H1 (cell line): ENCODE results near the gene SH3D19. TPM values are rescaled to one million over a fixed set of nuclear protein-coding genes. Genes with fewer than 3 reads are reported as not detected.

ENCODE experiments used
- CTCF ChIA-PET: fragments of 300-600 bp; sonication (Branson Sonifier 250); formaldehyde crosslinking; loops from one replicate; lab custom pipeline; 2021; ENCODE audit not compliant: partially characterized antibody; lab: Charles Lee
- POLR2A ChIA-PET: fragments of 300-600 bp; sonication (Branson Sonifier 250); formaldehyde crosslinking; loops from one replicate; lab custom pipeline; 2021; ENCODE audit warnings: inconsistent platforms; ENCODE audit not compliant: partially characterized antibody; lab: Charles Lee
- DNase-seq, 2 experiments: peaks; one replicate each; pipeline versions ENCODE4 v3.0.0 to v3.0.0-alpha.2; 2010 to 2022; ENCODE audit warnings: low spot score in 2 of 2, low read depth in 1 of 2, mixed read lengths in 1 of 2
- FAIRE-seq: peaks from 2 replicates; lab custom pipeline; 2011; peaks lifted over from hg19 to GRCh38; lab: Jason Lieb, UNC
- H2AFZ ChIP-seq: 2 replicates; pipeline ENCODE4 v1.8.1; 2012; ENCODE audit warnings: low read length, inconsistent platforms
- H2AK5ac ChIP-seq: 2 replicates; pipeline ENCODE4 v1.6.1; 2013; ENCODE audit warnings: low read depth, low read length
- H2BK120ac ChIP-seq: replicated peaks from 2 replicates; pipeline ENCODE3; 2013; ENCODE audit warnings: low read depth, low read length, inconsistent platforms
- H2BK12ac ChIP-seq: 2 replicates; pipeline ENCODE4 v1.6.1; 2013; ENCODE audit warnings: low read depth, low read length
- H2BK15ac ChIP-seq: 2 replicates; pipeline ENCODE4 v1.6.1; 2013; ENCODE audit warnings: low read length
- H2BK20ac ChIP-seq: 2 replicates; pipeline ENCODE4 v1.6.1; 2013; ENCODE audit warnings: low read length
- H2BK5ac ChIP-seq: 2 replicates; pipeline ENCODE4 v1.6.1; 2013; ENCODE audit warnings: low read depth, low read length
- H3K14ac ChIP-seq: 2 replicates; pipeline ENCODE4 v1.6.1; 2013; ENCODE audit warnings: inconsistent platforms; ENCODE audit not compliant: insufficient read length
- H3K18ac ChIP-seq: 2 replicates; pipeline ENCODE4 v1.6.1; 2013; ENCODE audit warnings: low read length; ENCODE audit errors: extremely low read depth
- H3K23ac ChIP-seq: 2 replicates; pipeline ENCODE4 v1.6.1; 2013; ENCODE audit warnings: inconsistent platforms; ENCODE audit not compliant: insufficient read length
- H3K23me2 ChIP-seq: 2 replicates; pipeline ENCODE4 v1.6.1; 2013; ENCODE audit warnings: low read depth, low read length
- H3K27ac ChIP-seq: 2 replicates; pipeline ENCODE4 v1.6.1; 2011; ENCODE audit warnings: low read depth, low read length, inconsistent platforms
- H3K27me3 ChIP-seq, 4 experiments: replicated peaks in 1 of 4; 1 replicate in 1 of 4; 2 replicates in 3 of 4; pipeline versions ENCODE4 v1.6.1 to v1.8.1; 2011 to 2013; ENCODE audit warnings: low read length in 3 of 4, mild to moderate bottlenecking in 3 of 4, inconsistent platforms in 2 of 4, mixed read lengths in 2 of 4, moderate library complexity in 1 of 4; ENCODE audit not compliant: control insufficient read depth in 3 of 4, insufficient read depth in 3 of 4; ENCODE audit errors: extremely low read depth in 1 of 4
- H3K36me3 ChIP-seq, 4 experiments: 2 replicates each; pipeline versions ENCODE4 v1.6.1 to v1.8.1; 2011 to 2013; ENCODE audit warnings: mild to moderate bottlenecking in 4 of 4, low read length in 3 of 4, moderate library complexity in 2 of 4, control low read depth in 1 of 4, inconsistent platforms in 1 of 4; ENCODE audit not compliant: insufficient read depth in 4 of 4, control insufficient read depth in 2 of 4
- H3K4ac ChIP-seq: replicated peaks from 2 replicates; pipeline ENCODE3; 2013; ENCODE audit warnings: low read length, low read depth, mixed read lengths, inconsistent platforms; ENCODE audit not compliant: insufficient read length
- H3K4me1 ChIP-seq, 4 experiments: replicated peaks in 1 of 4; 1 replicate in 1 of 4; 2 replicates in 3 of 4; pipeline versions ENCODE4 v1.6.1 to v1.8.1; 2011 to 2013; ENCODE audit warnings: low read length in 3 of 4, inconsistent platforms in 2 of 4, mixed read lengths in 1 of 4; ENCODE audit not compliant: insufficient read depth in 4 of 4, control insufficient read depth in 3 of 4
- H3K4me2 ChIP-seq, 2 experiments: 2 replicates each; pipeline versions ENCODE4 v1.6.1 to v1.8.1; 2011 to 2013; ENCODE audit warnings: low read depth in 2 of 2, low read length in 2 of 2, control low read depth in 1 of 2, inconsistent platforms in 1 of 2, mild to moderate bottlenecking in 1 of 2; ENCODE audit not compliant: insufficient read depth in 1 of 2
- H3K4me3 ChIP-seq, 4 experiments: fragments of 200-600, 300-600 bp in 1 of 4; sonication (generic), shearing (Covaris generic), sonication (Bioruptor Twin) in 1 of 4; 2 replicates each; pipeline versions ENCODE4 v1.5.1 to v1.8.1; 2011 to 2016; ENCODE audit warnings: low read length in 4 of 4, low read depth in 3 of 4, control low read depth in 2 of 4, inconsistent platforms in 2 of 4, mild to moderate bottlenecking in 2 of 4, mixed read lengths in 1 of 4, moderate library complexity in 1 of 4; ENCODE audit not compliant: insufficient read depth in 2 of 4; ENCODE audit errors: extremely low read depth in 1 of 4
- H3K56ac ChIP-seq: replicated peaks from 2 replicates; pipeline ENCODE3; 2013; ENCODE audit warnings: low read depth, mild to moderate bottlenecking, mixed read lengths, low read length, inconsistent platforms; ENCODE audit not compliant: insufficient read length
- H3K79me1 ChIP-seq: 2 replicates; pipeline ENCODE4 v1.6.1; 2013; ENCODE audit warnings: low read depth, low read length, control low read depth
- H3K79me2 ChIP-seq, 2 experiments: 2 replicates each; pipeline versions ENCODE4 v1.6.1 to v1.8.1; 2012 to 2013; ENCODE audit warnings: low read length in 2 of 2, mild to moderate bottlenecking in 2 of 2, inconsistent platforms in 1 of 2; ENCODE audit not compliant: insufficient read depth in 2 of 2, control insufficient read depth in 1 of 2
- H3K9ac ChIP-seq, 4 experiments: replicated peaks in 1 of 4; 1 replicate in 1 of 4; 2 replicates in 3 of 4; pipeline versions ENCODE4 v1.6.1 to v1.8.1; 2011 to 2013; ENCODE audit warnings: low read depth in 3 of 4, low read length in 3 of 4, control low read depth in 2 of 4, mild to moderate bottlenecking in 2 of 4, moderate library complexity in 2 of 4, inconsistent platforms in 1 of 4; ENCODE audit errors: extremely low read depth in 1 of 4
- H3K9me3 ChIP-seq, 2 experiments: 2 replicates each; pipeline versions ENCODE4 v1.6.1 to v1.8.1; 2012 to 2013; ENCODE audit warnings: mild to moderate bottlenecking in 2 of 2, moderate library complexity in 2 of 2, control low read depth in 1 of 2, inconsistent platforms in 1 of 2, low read depth in 1 of 2, low read length in 1 of 2, mixed read lengths in 1 of 2; ENCODE audit not compliant: insufficient read depth in 2 of 2
- H4K20me1 ChIP-seq, 2 experiments: replicated peaks in 1 of 2; 2 replicates each; pipeline versions ENCODE3 to v1.8.1; 2011 to 2013; ENCODE audit warnings: inconsistent platforms in 2 of 2, low read length in 2 of 2, mild to moderate bottlenecking in 1 of 2; ENCODE audit not compliant: insufficient read depth in 2 of 2, control insufficient read depth in 1 of 2
- H4K5ac ChIP-seq: 2 replicates; pipeline ENCODE4 v1.6.1; 2013; ENCODE audit warnings: low read length, low read depth, mixed read lengths, inconsistent platforms; ENCODE audit not compliant: insufficient read length
- H4K8ac ChIP-seq: 2 replicates; pipeline ENCODE4 v1.8.0; 2013; ENCODE audit warnings: mild to moderate bottlenecking, moderate library complexity, low read length, inconsistent platforms; ENCODE audit not compliant: insufficient read depth; ENCODE audit errors: extremely low read depth
- H4K91ac ChIP-seq: replicated peaks from 2 replicates; pipeline ENCODE3; 2013; ENCODE audit warnings: low read length, mixed read lengths, inconsistent platforms; ENCODE audit not compliant: insufficient read length
- CBX8 ChIP-seq: fragments of 300-800, 300-1000 bp; sonication (generic); IDR thresholded peaks from 2 replicates; pipeline ENCODE4 v1.7.1; 2016; ENCODE audit warnings: low read depth, low read length, borderline replicate concordance
- CEBPB ChIP-seq: IDR thresholded peaks from 2 replicates; pipeline ENCODE4 v1.6.1; 2012; ENCODE audit warnings: low read depth, low read length
- MAFK ChIP-seq: IDR thresholded peaks from 2 replicates; pipeline ENCODE4 v1.6.1; 2012; ENCODE audit warnings: low read depth, mild to moderate bottlenecking, improper control_type of control experiment, low read length
- RFX5 ChIP-seq: IDR thresholded peaks from 2 replicates; pipeline ENCODE4 v1.6.1; 2011; ENCODE audit warnings: low read depth, low read length, improper control_type of control experiment, borderline replicate concordance
- SUZ12 ChIP-seq: fragments of 200-600 bp; sonication (generic); IDR thresholded peaks from 2 replicates; pipeline ENCODE4 v1.6.1; 2012; ENCODE audit warnings: mild to moderate bottlenecking, inconsistent platforms, low read length, moderate library complexity, mixed read lengths
- WGBS, 2 experiments: shearing (Covaris generic) in 1 of 2; methylation state at CpG; one replicate each; pipeline versions ENCODE4 v1.1.6 to v1.1.7; 2013 to 2015; ENCODE audit warnings: low lambda C conversion rate in 2 of 2, mixed read lengths in 2 of 2, inconsistent platforms in 1 of 2, low coverage in 1 of 2, missing lambda C conversion rate in 1 of 2; ENCODE audit not compliant: insufficient replicate concordance in 2 of 2, insufficient coverage in 1 of 2, insufficient read length in 1 of 2; ENCODE audit errors: extremely low coverage in 1 of 2, missing lambda C conversion rate in 1 of 2; 5-methylcytosine and 5-hydroxymethylcytosine counted together
- polyA plus RNA-seq, 7 experiments: library from polyadenylated mRNA; depleted of rRNA in 3 of 7; stranded (reverse) in 5 of 7; unstranded in 2 of 7; fragments of >200 nt in 5 of 7; fragments of 200-250 nt in 2 of 7; gene quantifications; 1 replicate in 5 of 7; 2 replicates in 1 of 7; 4 replicates in 1 of 7; pipeline versions ENCODE4 v1.2.1 to v1.2.3, GENCODE V29; 2011 to 2013; ENCODE audit warnings: missing spikeins in 2 of 7, mixed read lengths in 2 of 7
- total RNA-seq: library from RNA; stranded (reverse); fragmentation: NEBNext Ultra II Directional; extraction: Animal tissue kit (Norgen Biotek cat#: 25700); gene quantifications from 2 replicates; pipeline ENCODE4 v1.2.1, GENCODE V29; 2021
- TF ChIP-seq, protein P1 (sequence below): IDR thresholded peaks from 2 replicates; pipeline ENCODE4 v1.6.1; 2012; ENCODE audit warnings: inconsistent platforms
- TF ChIP-seq, protein P2 (sequence below): IDR thresholded peaks from 2 replicates; pipeline ENCODE4 v1.6.1; 2012; ENCODE audit warnings: inconsistent platforms

Gene SH3D19
- total and polyA plus RNA-seq, 2 of the 8 experiments (the other 6 are each of a cell fraction or from before 2014, with no cell fraction given) = 11.7 to 51.3 TPM

DNA sequence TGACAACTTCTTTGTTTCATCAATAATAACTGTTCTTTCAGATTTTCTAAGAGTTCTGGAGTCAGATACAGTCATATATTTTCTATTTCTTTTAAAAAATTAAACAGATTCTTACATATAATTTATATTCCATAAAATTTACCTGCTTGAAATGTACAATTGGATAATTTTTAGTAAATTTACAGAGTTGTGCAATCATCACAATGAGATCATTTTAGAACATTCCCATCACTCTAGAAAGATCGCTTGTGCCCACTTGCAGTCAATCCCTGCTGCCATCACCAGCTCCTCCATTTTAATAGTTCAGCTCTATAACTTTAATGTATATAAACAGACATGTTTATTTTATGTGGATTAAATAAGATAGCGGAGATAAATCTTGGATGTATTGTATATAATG is 78.0 kb downstream of the SH3D19 start:
- Histone ChIP-seq H3K9me3 (no peaks in the 10 kb centered on the region), H3K56ac (no peak overlapping the region), H3K4ac (no peak overlapping the region), H3K27ac (no peak overlapping the region), H3K4me1 (peaks cover 0 to 15% (median 4%) of the 10 kb centered on the region in 4 experiments; a peak in 1 of 7 replicates), H4K8ac (no peak overlapping the region), H3K4me3 (no peak overlapping the region), H3K14ac (no peak overlapping the region), H4K91ac (no peak overlapping the region), H3K79me1 (peaks cover 2% of the 10 kb centered on the region; the same call in 1 of the 2 replicates), H3K4me2 (no peak overlapping the region), H2AK5ac (no peak overlapping the region), H2BK20ac (no peak overlapping the region), H2AFZ (no peak overlapping the region), H4K20me1 (no peaks in the 10 kb centered on the region), H3K23me2 (no peaks in the 10 kb centered on the region), H3K23ac (no peak overlapping the region), H2BK5ac (no peak overlapping the region), H3K9ac (no peak overlapping the region), H3K27me3 (no peaks in the 10 kb centered on the region), H3K79me2 (peaks cover 0 to 64% of the 10 kb centered on the region in 2 experiments; a peak in 3 of 4 replicates), H2BK120ac (no peak overlapping the region), H3K18ac (no peak overlapping the region), H4K5ac (no peak overlapping the region), H3K36me3 (no peaks in the 10 kb centered on the region), H2BK15ac (no peak overlapping the region), H2BK12ac (no peak overlapping the region)
- DNase-seq (no peak), FAIRE-seq (no peak)
- WGBS, 2 experiments = 89% methylated on average over 2 of the region's 2 CpGs; no CpG with 5 or more reads in 1 of the 2 experiments
- TF ChIP-seq CEBPB = peak; percentile 8; the same call in 1 of the 2 replicates
- TF ChIP-seq, protein P1, sequence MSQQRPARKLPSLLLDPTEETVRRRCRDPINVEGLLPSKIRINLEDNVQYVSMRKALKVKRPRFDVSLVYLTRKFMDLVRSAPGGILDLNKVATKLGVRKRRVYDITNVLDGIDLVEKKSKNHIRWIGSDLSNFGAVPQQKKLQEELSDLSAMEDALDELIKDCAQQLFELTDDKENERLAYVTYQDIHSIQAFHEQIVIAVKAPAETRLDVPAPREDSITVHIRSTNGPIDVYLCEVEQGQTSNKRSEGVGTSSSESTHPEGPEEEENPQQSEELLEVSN = no peak
- TF ChIP-seq, protein P2, sequence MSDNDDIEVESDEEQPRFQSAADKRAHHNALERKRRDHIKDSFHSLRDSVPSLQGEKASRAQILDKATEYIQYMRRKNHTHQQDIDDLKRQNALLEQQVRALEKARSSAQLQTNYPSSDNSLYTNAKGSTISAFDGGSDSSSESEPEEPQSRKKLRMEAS = no peak
- no peak for TF ChIP-seq CBX8
- no peak for TF ChIP-seq RFX5
- no peak for TF ChIP-seq MAFK
- no peak for TF ChIP-seq SUZ12
- ChIA-PET POLR2A (interaction anchor here (0.8 kb wide), 1 partner anchor 28 kb away, joined by 3 read pairs; no protein-coding TSS in a partner anchor), CTCF (interaction anchor here (0.5 to 2.1 kb wide), 4 partner anchors 8 to 147 kb away, joined by 3 to 7 read pairs (median 3); partner anchors contain the start of gene PRSS48)
